ENCODE measurements around the gene HDAC4.
A peak's percentile ranks its signal among the peaks of the same experiment; 100 is the strongest.

Gene HDAC4

GRCh38 chr2:239106314-239106908 is 294.4 kb downstream of the HDAC4 start:
- no peak overlapping the region for H2AFZ ChIP-seq (ENCODE audit: low read length)
- no peaks in the 10 kb centered on the region for H3K9me3 ChIP-seq (replicated peaks; ENCODE audit: insufficient read depth, low read length)
- no peaks in the 10 kb centered on the region for H3K36me3 ChIP-seq (replicated peaks; ENCODE audit: insufficient read depth, low read length)
- no peaks in the 10 kb centered on the region for H3K9me2 ChIP-seq (replicated peaks; ENCODE audit: insufficient read depth, low read length)
- H4K20me1 ChIP-seq (ENCODE audit: insufficient read depth, low read length) = no peaks in the 10 kb centered on the region
- H3K4me3 ChIP-seq (ENCODE audit: low read length) = no peak overlapping the region
- no peaks in the 10 kb centered on the region for H3F3A ChIP-seq (ENCODE audit: insufficient read depth, low read length)
- H3K27me3 ChIP-seq (replicated peaks; ENCODE audit: insufficient read depth, low read length) = no peaks in the 10 kb centered on the region
- peak; percentile 10 for DNase-seq
- H3K9ac ChIP-seq (ENCODE audit: low read length) = no peak overlapping the region
- H3K79me2 ChIP-seq (ENCODE audit: low read length) = no peaks in the 10 kb centered on the region
- no peak overlapping the region for H3K27ac ChIP-seq (ENCODE audit: low read length)
- H3K4me2 ChIP-seq (ENCODE audit: low read depth, low read length) = no peak overlapping the region
- no peaks in the 10 kb centered on the region for H3K4me1 ChIP-seq (ENCODE audit: low read length)
- no peak for TF ChIP-seq EZH2 (optimal IDR thresholded peaks at IDR 0.05; ENCODE audit: low read depth, low read length)
- TF ChIP-seq CTCF (IDR thresholded peaks at IDR 0.05; ENCODE audit: low read length) = no peak
- TF ChIP-seq EZH2phosphoT487 (IDR thresholded peaks at IDR 0.05; ENCODE audit: low read length) = no peak

- H3K9ac ChIP-seq (ENCODE audit: low read length) = no peak overlapping the region
- no peak overlapping the region for H3K4me2 ChIP-seq (ENCODE audit: low read depth, low read length)
- no peak overlapping the region for H3K27ac ChIP-seq (ENCODE audit: low read length)
- H4K20me1 ChIP-seq (ENCODE audit: insufficient read depth, low read length) = no peaks in the 10 kb centered on the region
- H3K27me3 ChIP-seq (replicated peaks; ENCODE audit: insufficient read depth, low read length) = no peaks in the 10 kb centered on the region
- no peaks in the 10 kb centered on the region for H3K9me3 ChIP-seq (replicated peaks; ENCODE audit: insufficient read depth, low read length)
- TF ChIP-seq EZH2phosphoT487 (IDR thresholded peaks at IDR 0.05; ENCODE audit: low read length) (no peak), CTCF (IDR thresholded peaks at IDR 0.05; ENCODE audit: low read length) (no peak), EZH2 (optimal IDR thresholded peaks at IDR 0.05; ENCODE audit: low read depth, low read length) (no peak)
- no peaks in the 10 kb centered on the region for H3K4me1 ChIP-seq (ENCODE audit: low read length)
- no peaks in the 10 kb centered on the region for H3K79me2 ChIP-seq (ENCODE audit: low read length)
- H3F3A ChIP-seq (ENCODE audit: insufficient read depth, low read length) = no peaks in the 10 kb centered on the region
- no peak for DNase-seq
- no peaks in the 10 kb centered on the region for H3K9me2 ChIP-seq (replicated peaks; ENCODE audit: insufficient read depth, low read length)
- H3K4me3 ChIP-seq (ENCODE audit: low read length) = no peak overlapping the region
- no peaks in the 10 kb centered on the region for H3K36me3 ChIP-seq (replicated peaks; ENCODE audit: insufficient read depth, low read length)
- no peak overlapping the region for H2AFZ ChIP-seq (ENCODE audit: low read length)
Observed at GRCh38 chr2:239105234-239105633, 295.6 kb downstream of the HDAC4 start.

GRCh38 chr2:239104800-239105199 is 296.0 kb downstream of the HDAC4 start:
- H2AFZ ChIP-seq (ENCODE audit: low read length) = no peak overlapping the region
- no peak for TF ChIP-seq CTCF (IDR thresholded peaks at IDR 0.05; ENCODE audit: low read length)
- no peak for TF ChIP-seq EZH2phosphoT487 (IDR thresholded peaks at IDR 0.05; ENCODE audit: low read length)
- no peak for TF ChIP-seq EZH2 (optimal IDR thresholded peaks at IDR 0.05; ENCODE audit: low read depth, low read length)
- no peak overlapping the region for H3K4me2 ChIP-seq (ENCODE audit: low read depth, low read length)

More at GRCh38 chr2:239104800-239105199, 296.0 kb downstream of the HDAC4 start:
- Histone ChIP-seq H3K4me3 (ENCODE audit: low read length) (no peak overlapping the region), H3K9ac (ENCODE audit: low read length) (no peak overlapping the region), H3K9me3 (replicated peaks; ENCODE audit: insufficient read depth, low read length) (no peaks in the 10 kb centered on the region), H3K27me3 (replicated peaks; ENCODE audit: insufficient read depth, low read length) (no peaks in the 10 kb centered on the region), H3K4me1 (ENCODE audit: low read length) (no peaks in the 10 kb centered on the region), H3K9me2 (replicated peaks; ENCODE audit: insufficient read depth, low read length) (no peaks in the 10 kb centered on the region), H3F3A (ENCODE audit: insufficient read depth, low read length) (no peaks in the 10 kb centered on the region), H3K27ac (ENCODE audit: low read length) (no peak overlapping the region), H4K20me1 (ENCODE audit: insufficient read depth, low read length) (no peaks in the 10 kb centered on the region), H3K36me3 (replicated peaks; ENCODE audit: insufficient read depth, low read length) (no peaks in the 10 kb centered on the region), H3K79me2 (ENCODE audit: low read length) (no peaks in the 10 kb centered on the region)
- DNase-seq = no peak
